GM23338 (cell line): ENCODE measurements around the gene CDKAL1. TPM values are rescaled to one million over a fixed set of nuclear protein-coding genes. Genes with fewer than 3 reads are reported as not detected.

Experiments used
- ATAC-seq: fragments of 200-7000 bp; cut with Tn5 transposase; 3 replicates; pipeline ENCODE4 v1.9.1; 2020
- DNase-seq: peaks from one replicate; pipeline ENCODE4 v3.0.0-alpha.2; 2015; ENCODE audit warnings: low spot score
- H2AFZ ChIP-seq: fragments of 200-600 bp; sonication (generic); 2 replicates; pipeline ENCODE4 v1.8.0; 2016; ENCODE audit warnings: antibody characterized with exemption, mild to moderate bottlenecking, moderate library complexity
- H3F3A ChIP-seq: fragments of 200-600 bp; sonication (generic); replicated peaks from 2 replicates; pipeline ENCODE4 v1.8.0; 2017; ENCODE audit warnings: antibody characterized with exemption, mixed run types, low read depth
- H3K27ac ChIP-seq: fragments of 200-600 bp; sonication (generic); 2 replicates; pipeline ENCODE4 v1.6.1; 2016; ENCODE audit warnings: low read depth
- H3K27me3 ChIP-seq: fragments of 200-600 bp; sonication (generic); 2 replicates; pipeline ENCODE4 v1.8.0; 2016; ENCODE audit warnings: mild to moderate bottlenecking, mixed run types, moderate library complexity; ENCODE audit not compliant: insufficient read depth
- H3K36me3 ChIP-seq: fragments of 200-600 bp; sonication (generic); 2 replicates; pipeline ENCODE4 v1.8.0; 2016; ENCODE audit warnings: mild to moderate bottlenecking; ENCODE audit not compliant: insufficient read depth
- H3K4me1 ChIP-seq: fragments of 200-600 bp; sonication (generic); 2 replicates; pipeline ENCODE4 v1.8.0; 2016; ENCODE audit warnings: mild to moderate bottlenecking, moderate library complexity; ENCODE audit not compliant: insufficient read depth
- H3K4me2 ChIP-seq: fragments of 200-600 bp; sonication (generic); 2 replicates; pipeline ENCODE4 v1.7.1; 2017; ENCODE audit warnings: mixed run types
- H3K4me3 ChIP-seq: fragments of 200-600 bp; sonication (generic); 2 replicates; pipeline ENCODE4 v1.6.1; 2016; ENCODE audit warnings: mixed run types
- H3K79me2 ChIP-seq: fragments of 200-600 bp; sonication (generic); replicated peaks from 2 replicates; pipeline ENCODE4 v1.8.0; 2017; ENCODE audit warnings: mild to moderate bottlenecking; ENCODE audit not compliant: insufficient read depth
- H3K9me2 ChIP-seq: fragments of 200-600 bp; sonication (generic); 2 replicates; pipeline ENCODE4 v1.8.0; 2017; ENCODE audit not compliant: insufficient read depth
- H4K20me1 ChIP-seq: fragments of 200-600 bp; sonication (generic); replicated peaks from 2 replicates; pipeline ENCODE4 v1.8.0; 2017; ENCODE audit warnings: mild to moderate bottlenecking; ENCODE audit not compliant: insufficient read depth
- H3K27ac Mint-ChIP-seq: 2 replicates; pipeline ENCODE4 v1.8.0; 2020; ENCODE audit warnings: inconsistent platforms, mild to moderate bottlenecking, moderate library complexity, mixed read lengths
- H3K27me3 Mint-ChIP-seq: 3 replicates; pipeline ENCODE4 v1.8.0; 2022; ENCODE audit warnings: low read depth, mild to moderate bottlenecking, moderate library complexity, mixed read lengths, inconsistent platforms; ENCODE audit not compliant: insufficient read depth, poor library complexity
- H3K36me3 Mint-ChIP-seq: 3 replicates; pipeline ENCODE4 v1.8.0; 2021; ENCODE audit warnings: low read depth, mild to moderate bottlenecking, inconsistent platforms, moderate library complexity, mixed read lengths
- H3K4me1 Mint-ChIP-seq: 3 replicates; pipeline ENCODE4 v1.8.0; 2020; ENCODE audit warnings: mild to moderate bottlenecking, inconsistent platforms, mixed read lengths
- H3K4me3 Mint-ChIP-seq: 3 replicates; pipeline ENCODE4 v1.8.0; 2021; ENCODE audit warnings: moderate library complexity, mild to moderate bottlenecking, inconsistent platforms, mixed read lengths
- H3K9me3 Mint-ChIP-seq: 3 replicates; pipeline ENCODE4 v1.8.0; 2020; ENCODE audit warnings: moderate library complexity, mild to moderate bottlenecking, inconsistent platforms, mixed read lengths
- CREB1 ChIP-seq: fragments of 250-450 bp; sonication (Bioruptor Pico); IDR thresholded peaks from 2 replicates; pipeline ENCODE4 v1.5.0; 2020; ENCODE audit warnings: low read depth, mild to moderate bottlenecking, moderate library complexity
- CTCF ChIP-seq, 2 experiments: fragments of 200-600 bp in 1 of 2; sonication (generic) in 1 of 2; conservative IDR thresholded peaks; 2 replicates each; pipeline versions ENCODE4 v1.5.1 to v1.6.1; 2016 to 2017; ENCODE audit warnings: antibody characterized with exemption in 2 of 2, low read depth in 2 of 2, mild to moderate bottlenecking in 2 of 2, moderate library complexity in 1 of 2
- ETS1 ChIP-seq: IDR thresholded peaks from 2 replicates; pipeline ENCODE4 v1.6.1; 2016; ENCODE audit warnings: antibody characterized with exemption
- EZH2 ChIP-seq: fragments of 200-600 bp; sonication (generic); IDR thresholded peaks from one replicate; pipeline ENCODE4 v1.8.0; 2017; ENCODE audit warnings: antibody characterized with exemption, mild to moderate bottlenecking, low read depth; ENCODE audit not compliant: unreplicated experiment
- EZH2phosphoT487 ChIP-seq: fragments of 200-600 bp; sonication (generic); IDR thresholded peaks from one replicate; pipeline ENCODE4 v1.8.1; 2018; ENCODE audit warnings: antibody characterized with exemption; ENCODE audit not compliant: unreplicated experiment
- JUNB ChIP-seq: IDR thresholded peaks from one replicate; pipeline ENCODE4 v1.6.1; 2016; ENCODE audit warnings: antibody characterized with exemption; ENCODE audit not compliant: unreplicated experiment
- NANOG ChIP-seq: IDR thresholded peaks from 2 replicates; pipeline ENCODE4 v1.6.1; 2016; ENCODE audit warnings: antibody characterized with exemption, borderline replicate concordance
- POLR2AphosphoS5 ChIP-seq: IDR thresholded peaks from 2 replicates; pipeline ENCODE4 v1.6.1; 2016; ENCODE audit warnings: antibody characterized with exemption, low read depth
- REST ChIP-seq: IDR thresholded peaks from one replicate; pipeline ENCODE4 v1.6.1; 2018; ENCODE audit warnings: antibody characterized with exemption; ENCODE audit not compliant: unreplicated experiment
- STAT1 ChIP-seq: IDR thresholded peaks from one replicate; pipeline ENCODE4 v1.6.1; 2016; ENCODE audit warnings: antibody characterized with exemption; ENCODE audit not compliant: unreplicated experiment
- ZNF114 ChIP-seq: fragments of 250-450 bp; sonication (Bioruptor Pico); IDR thresholded peaks from 2 replicates; pipeline ENCODE4 v1.5.0; 2020; ENCODE audit warnings: mild to moderate bottlenecking, moderate library complexity
- ZNF331 ChIP-seq: fragments of 250-450 bp; sonication (Bioruptor Pico); IDR thresholded peaks from 2 replicates; pipeline ENCODE4 v1.5.0; 2020; ENCODE audit warnings: low read depth, mild to moderate bottlenecking, moderate library complexity
- ZNF462 ChIP-seq: fragments of 250-450 bp; sonication (Bioruptor Pico); IDR thresholded peaks from 2 replicates; pipeline ENCODE4 v1.5.0; 2020; ENCODE audit warnings: mild to moderate bottlenecking, moderate library complexity
- polyA plus RNA-seq: library from polyadenylated mRNA; unstranded; fragments of >200 nt; fragmentation: Nextera tagmentation; extraction: Ambion mirVana; gene quantifications from 2 replicates; pipeline ENCODE4 v1.2.1, GENCODE V29; 2016
- total RNA-seq: library from RNA; depleted of rRNA; stranded (reverse); fragments of >200 nt; shearing (Covaris generic); gene quantifications from 2 replicates; pipeline ENCODE4 v1.2.3, GENCODE V29; 2014

Gene CDKAL1
- total and polyA plus RNA-seq, 2 experiments from 2014 or later: 17.8 to 35.0 TPM

GRCh38 chr6:21204951-21205350 lies 670.7 kb downstream of the CDKAL1 start:
- Histone ChIP-seq H3K27ac (no peak overlapping the region), H3K27me3 (no peaks in the 10 kb centered on the region), H3K79me2 (no peaks in the 10 kb centered on the region), H3K4me2 (no peak overlapping the region), H4K20me1 (no peaks in the 10 kb centered on the region), H3F3A (no peaks in the 10 kb centered on the region), H3K4me3 (no peak overlapping the region), H3K9me2 (no peaks in the 10 kb centered on the region; the same call in 1 of the 2 replicates), H2AFZ (no peak overlapping the region), H3K36me3 (no peaks in the 10 kb centered on the region), H3K4me1 (peaks cover 15% of the 10 kb centered on the region)
- H3K27me3 Mint-ChIP-seq: peaks cover 5% of the 10 kb centered on the region
- no peak for DNase-seq
- no peak overlapping the region for H3K4me3 Mint-ChIP-seq
- peaks cover 20% of the 10 kb centered on the region for H3K4me1 Mint-ChIP-seq
- H3K27ac Mint-ChIP-seq: no peak overlapping the region
- no peak for ATAC-seq
- TF ChIP-seq REST: no peak
- TF ChIP-seq POLR2AphosphoS5: no peak
- TF ChIP-seq NANOG: no peak
- TF ChIP-seq ETS1: no peak
- no peak for TF ChIP-seq CTCF (conservative IDR thresholded peaks at IDR 0.05; ENCODE audit: low read depth in 2 of 2)
- TF ChIP-seq EZH2: no peak
- TF ChIP-seq CREB1: no peak
- no peak for TF ChIP-seq ZNF114
- TF ChIP-seq EZH2phosphoT487: no peak
- no peak for TF ChIP-seq ZNF462 (CRISPR knock-in tag)
- TF ChIP-seq STAT1: no peak
- TF ChIP-seq ZNF331 (CRISPR knock-in tag): no peak
- no peak for TF ChIP-seq JUNB
- H3K9me3 Mint-ChIP-seq: peaks cover 7% of the 10 kb centered on the region; the same call in 2 of the 3 replicates
- peaks cover 7% of the 10 kb centered on the region; the same call in 2 of the 3 replicates for H3K36me3 Mint-ChIP-seq
